ENCODE data around the gene H1-8.

DNA sequence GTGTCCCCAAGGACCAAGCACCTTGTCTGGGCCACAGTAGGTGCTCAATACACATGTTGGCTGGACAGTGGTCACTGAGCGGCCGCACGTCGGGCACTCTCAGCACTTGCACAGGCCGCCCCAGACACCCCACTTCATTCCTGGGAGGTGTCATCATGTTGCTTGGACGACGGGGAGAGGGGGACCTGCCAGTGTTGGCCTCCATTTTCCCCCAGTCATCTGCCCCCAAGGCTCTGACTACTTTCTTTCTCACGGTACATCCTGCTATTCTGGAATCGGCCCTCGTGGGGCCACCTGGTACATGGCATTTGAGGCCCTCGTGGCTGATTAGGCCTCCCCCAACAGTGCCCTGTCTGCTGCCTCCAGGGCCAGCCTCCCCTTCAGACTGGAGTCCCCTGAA, 15.7 kb upstream of the H1-8 start:
- TF ChIP-seq CTCF (IDR thresholded peaks at IDR 0.05 in 4 of 5, conservative IDR thresholded peaks at IDR 0.05 in 1 of 5), result no peak
- no peak for TF ChIP-seq POLR2A (IDR thresholded peaks at IDR 0.05)

Data from gastrocnemius medialis (tissue), 4 donors.